Measurements from ENCODE around the gene PCDHGC3. TPM values are rescaled to one million over a fixed set of nuclear protein-coding genes. Genes with fewer than 3 reads are reported as not detected.
A peak's percentile ranks its signal among the peaks of the same experiment; 100 is the strongest.

PCDHGC3 gene
- polyA plus RNA-seq, 10 donors, result 95.8 to 177 (median 115) TPM

GRCh38 chr5:141484310-141484640, 8.5 kb downstream of the PCDHGC3 start:
- DNase-seq, result no peak

- DNase-seq, result peak in 1 of 3 donors; percentile 73
Observed at GRCh38 chr5:141484641-141485311, 9.0 kb downstream of the PCDHGC3 start, which contains the start of gene PCDHGC4. Gene PCDHGC4, plus strand, starts transcription at chr5:141485030. Its CDS starts 144 bp downstream, at chr5:141485174.

GRCh38 chr5:141485321-141486055, 9.7 kb downstream of the PCDHGC3 start:
- DNase-seq, result no peak

GRCh38 chr5:141486091-141486490, 10.3 kb downstream of the PCDHGC3 start:
- no peak for DNase-seq

GRCh38 chr5:141487131-141487530, 11.4 kb downstream of the PCDHGC3 start:
- no peak for DNase-seq

- DNase-seq, result peak in 1 of 3 donors; percentile 74
Observed at GRCh38 chr5:141488591-141489561, 13.1 kb downstream of the PCDHGC3 start, which contains the start of gene PCDHGC5. Gene PCDHGC5, plus strand, starts transcription at chr5:141489081. Its CDS starts 160 bp downstream, at chr5:141489241.

GRCh38 chr5:141489841-141490240, 14.1 kb downstream of the PCDHGC3 start:
- DNase-seq, result no peak

GRCh38 chr5:141490271-141490670, 14.5 kb downstream of the PCDHGC3 start:
- DNase-seq, result no peak

GRCh38 chr5:141490771-141491170, 15.0 kb downstream of the PCDHGC3 start:
- DNase-seq, result no peak

GRCh38 chr5:141491323-141492167, 15.8 kb downstream of the PCDHGC3 start:
- no peak for DNase-seq

GRCh38 chr5:141492168-141492885, 16.6 kb downstream of the PCDHGC3 start:
- no peak for DNase-seq

- no peak for DNase-seq
Observed at GRCh38 chr5:141493500-141494422, 18.0 kb downstream of the PCDHGC3 start.

GRCh38 chr5:141494761-141495452, 19.1 kb downstream of the PCDHGC3 start:
- DNase-seq, result no peak

GRCh38 chr5:141495453-141495811, 19.7 kb downstream of the PCDHGC3 start:
- no peak for DNase-seq

GRCh38 chr5:141496038-141496437, 20.3 kb downstream of the PCDHGC3 start:
- peak; percentile 56 to 85 (median 69) for DNase-seq

GRCh38 chr5:141501761-141502160, 26.0 kb downstream of the PCDHGC3 start:
- no peak for DNase-seq

- DNase-seq, result no peak
Observed at GRCh38 chr5:141503681-141504080, 27.9 kb downstream of the PCDHGC3 start.

GRCh38 chr5:141504216-141504615, 28.4 kb downstream of the PCDHGC3 start:
- no peak for DNase-seq

All from muscle of back (tissue), 11 donors.